ENCODE measurements around the gene YWHAG.
"Not testable (repeated sequence)": the region's sequence is repeated elsewhere in the genome, so short reads cannot be mapped to it uniquely, and the experiment has no call there.

YWHAG gene

GRCh38 chr7:76292911-76293310 lies 65.9 kb downstream of the YWHAG start:
- H3K9ac ChIP-seq (ENCODE audit: low read length); DNase-seq; H3K79me2 ChIP-seq (ENCODE audit: control insufficient read depth, insufficient read depth, low read length, poor library complexity); H3K4me2 ChIP-seq (ENCODE audit: low read length); H3K23ac ChIP-seq (ENCODE audit: low read length); H3K36me3 ChIP-seq (ENCODE audit: control insufficient read depth in 1 of 2, insufficient read depth in 2 of 2, low read length in 2 of 2); H3K27me3 ChIP-seq (ENCODE audit: insufficient read depth, low read length); H3K4me3 ChIP-seq (ENCODE audit: low read depth, low read length); H4K12ac ChIP-seq (ENCODE audit: low read depth, low read length); H2AFZ ChIP-seq (ENCODE audit: insufficient read depth, low read length, poor library complexity); H3K9me3 ChIP-seq (ENCODE audit: insufficient read depth, low read depth, low read length): not testable (repeated sequence)
- peak overlapping the region; percentile 78 for H3K4ac ChIP-seq (ENCODE audit: low read depth, low read length)
- peaks cover 40 to 53% of the 10 kb centered on the region in 2 experiments for H3K4me1 ChIP-seq (ENCODE audit: control insufficient read depth in 1 of 2, insufficient read depth in 2 of 2, low read length in 2 of 2)
- peak overlapping the region; percentile 95 for H4K91ac ChIP-seq (ENCODE audit: low read depth, low read length)
- H3K14ac ChIP-seq (ENCODE audit: low read length): peak overlapping the region; percentile 84
- H2AK5ac ChIP-seq (ENCODE audit: low read length): peak overlapping the region; percentile 15
- H2BK12ac ChIP-seq (ENCODE audit: low read length): peak overlapping the region; percentile 98
- no CpG with 5 or more reads among the region's 5 CpGs for WGBS (ENCODE audit: extremely low coverage, insufficient coverage, insufficient read length)
- H3K79me1 ChIP-seq (ENCODE audit: low read length): peaks cover 34% of the 10 kb centered on the region
- peak overlapping the region; percentile 61 for H3K18ac ChIP-seq (ENCODE audit: low read length)
- H4K8ac ChIP-seq (ENCODE audit: low read depth, low read length): peak overlapping the region; percentile 76
- peak overlapping the region; percentile 94 for H2BK120ac ChIP-seq (ENCODE audit: insufficient read depth, low read length, poor library complexity)
- H2BK5ac ChIP-seq (ENCODE audit: low read depth, low read length, poor library complexity): peak overlapping the region; percentile 89
- H3K27ac ChIP-seq (ENCODE audit: low read depth, low read length): peak overlapping the region; percentile 77

DNA sequence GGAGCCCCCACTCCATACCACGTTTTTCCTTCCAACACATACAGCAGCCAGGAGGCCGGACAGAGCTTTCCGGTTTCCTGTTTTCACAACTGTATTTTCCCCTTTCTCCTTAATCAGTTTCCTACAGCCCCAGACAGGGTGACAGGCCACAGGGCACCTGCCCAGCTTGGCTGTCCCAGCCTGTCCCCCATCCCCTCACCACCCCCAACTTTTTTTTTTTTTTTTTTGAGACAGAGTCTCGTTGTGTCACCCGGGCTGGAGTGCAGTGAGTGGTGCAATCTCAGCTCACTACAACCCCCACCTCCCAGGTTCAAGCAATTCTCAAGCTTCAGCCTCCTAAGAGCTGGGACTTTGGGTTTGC lies 66.6 kb downstream of the YWHAG start:
- Histone ChIP-seq H3K9me3 (ENCODE audit: insufficient read depth, low read depth, low read length) (no peaks in the 10 kb centered on the region), H4K8ac (ENCODE audit: low read depth, low read length) (peak overlapping the region; percentile 86), H2AFZ (ENCODE audit: insufficient read depth, low read length, poor library complexity) (peak overlapping the region; percentile 40), H4K12ac (ENCODE audit: low read depth, low read length) (peak overlapping the region; percentile 19), H4K91ac (ENCODE audit: low read depth, low read length) (peak overlapping the region; percentile 91), H3K27me3 (ENCODE audit: insufficient read depth, low read length) (no peaks in the 10 kb centered on the region), H2BK120ac (ENCODE audit: insufficient read depth, low read length, poor library complexity) (peak overlapping the region; percentile 96), H3K4me2 (ENCODE audit: low read length) (peak overlapping the region; percentile 72), H3K14ac (ENCODE audit: low read length) (peak overlapping the region; percentile 70), H3K18ac (ENCODE audit: low read length) (peak overlapping the region; percentile 58), H3K79me1 (ENCODE audit: low read length) (peaks cover 34% of the 10 kb centered on the region), H2BK5ac (ENCODE audit: low read depth, low read length, poor library complexity) (peak overlapping the region; percentile 93), H3K23ac (ENCODE audit: low read length) (no peak overlapping the region), H3K4ac (ENCODE audit: low read depth, low read length) (peak overlapping the region; percentile 31), H3K4me1 (ENCODE audit: control insufficient read depth in 1 of 2, insufficient read depth in 2 of 2, low read length in 2 of 2) (peaks cover 34 to 46% of the 10 kb centered on the region in 2 experiments), H2BK12ac (ENCODE audit: low read length) (peak overlapping the region; percentile 83), H2AK5ac (ENCODE audit: low read length) (no peak overlapping the region), H3K9ac (ENCODE audit: low read length) (no peak overlapping the region), H3K36me3 (ENCODE audit: control insufficient read depth in 1 of 2, insufficient read depth in 2 of 2, low read length in 2 of 2) (no peaks in the 10 kb centered on the region), H3K4me3 (ENCODE audit: low read depth, low read length) (no peak overlapping the region), H3K79me2 (ENCODE audit: control insufficient read depth, insufficient read depth, low read length, poor library complexity) (peaks cover 5% of the 10 kb centered on the region), H3K27ac (ENCODE audit: low read depth, low read length) (peak overlapping the region; percentile 95)
- peak; percentile 48 to 63 for DNase-seq
- no CpG with 5 or more reads among the region's 5 CpGs for WGBS (ENCODE audit: extremely low coverage, insufficient coverage, insufficient read length)

GRCh38 chr7:76291351-76292212 lies 67.2 kb downstream of the YWHAG start:
- no peak overlapping the region for H3K4me3 ChIP-seq (ENCODE audit: low read depth, low read length)
- WGBS (ENCODE audit: extremely low coverage, insufficient coverage, insufficient read length): no CpG with 5 or more reads among the region's 30 CpGs
- peak overlapping the region; percentile 90 for H4K12ac ChIP-seq (ENCODE audit: low read depth, low read length)
- peak overlapping the region; percentile 98 for H2BK120ac ChIP-seq (ENCODE audit: insufficient read depth, low read length, poor library complexity)
- no peaks in the 10 kb centered on the region for H3K36me3 ChIP-seq (ENCODE audit: control insufficient read depth in 1 of 2, insufficient read depth in 2 of 2, low read length in 2 of 2)
- DNase-seq: peak; percentile 98 to 99
- H3K9ac ChIP-seq (ENCODE audit: low read length): peak overlapping the region; percentile 23
- peak overlapping the region; percentile 95 for H2BK5ac ChIP-seq (ENCODE audit: low read depth, low read length, poor library complexity)
- H2BK12ac ChIP-seq (ENCODE audit: low read length): peak overlapping the region; percentile 100
- H3K9me3 ChIP-seq (ENCODE audit: insufficient read depth, low read depth, low read length): no peaks in the 10 kb centered on the region
- H3K79me1 ChIP-seq (ENCODE audit: low read length): peaks cover 31% of the 10 kb centered on the region
- no peaks in the 10 kb centered on the region for H3K27me3 ChIP-seq (ENCODE audit: insufficient read depth, low read length)
- H3K14ac ChIP-seq (ENCODE audit: low read length): peak overlapping the region; percentile 99
- peaks cover 5% of the 10 kb centered on the region for H3K79me2 ChIP-seq (ENCODE audit: control insufficient read depth, insufficient read depth, low read length, poor library complexity)
- H3K23ac ChIP-seq (ENCODE audit: low read length): no peak overlapping the region
- H3K4me1 ChIP-seq (ENCODE audit: control insufficient read depth in 1 of 2, insufficient read depth in 2 of 2, low read length in 2 of 2): peaks cover 31 to 41% of the 10 kb centered on the region in 2 experiments
- H3K27ac ChIP-seq (ENCODE audit: low read depth, low read length): peak overlapping the region; percentile 95
- peak overlapping the region; percentile 72 for H3K4me2 ChIP-seq (ENCODE audit: low read length)
- peak overlapping the region; percentile 97 for H3K18ac ChIP-seq (ENCODE audit: low read length)
- H4K8ac ChIP-seq (ENCODE audit: low read depth, low read length): peak overlapping the region; percentile 95
- peak overlapping the region; percentile 99 for H2AK5ac ChIP-seq (ENCODE audit: low read length)
- peak overlapping the region; percentile 95 for H3K4ac ChIP-seq (ENCODE audit: low read depth, low read length)
- H4K91ac ChIP-seq (ENCODE audit: low read depth, low read length): peak overlapping the region; percentile 99
- peak overlapping the region; percentile 64 for H2AFZ ChIP-seq (ENCODE audit: insufficient read depth, low read length, poor library complexity)

DNA sequence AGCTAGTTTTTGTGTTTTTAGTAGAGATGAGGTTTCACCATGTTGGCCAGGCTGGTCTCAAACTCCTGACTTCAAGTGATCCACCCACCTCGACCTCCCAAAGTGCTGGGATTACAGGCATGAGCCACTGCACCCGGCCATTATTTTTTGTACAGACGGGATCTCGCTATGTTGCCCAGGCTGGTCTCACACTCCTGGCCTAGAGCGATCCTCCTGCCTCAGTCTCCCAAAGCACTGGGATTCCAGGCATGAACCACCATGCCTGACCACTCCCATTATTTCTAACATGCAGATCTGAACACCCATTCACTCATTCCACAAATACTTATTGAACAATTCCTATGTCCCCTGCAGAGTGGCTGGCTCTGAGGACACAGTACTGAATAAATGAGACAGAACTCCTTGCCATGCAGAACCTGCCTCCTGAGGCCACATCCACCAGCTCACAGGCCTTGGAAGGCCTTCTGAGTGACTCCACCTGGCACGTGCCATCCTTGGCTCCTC lies 67.9 kb downstream of the YWHAG start:
- Histone ChIP-seq H4K8ac (ENCODE audit: low read depth, low read length) (peak overlapping the region; percentile 95), H2BK12ac (ENCODE audit: low read length) (peak overlapping the region; percentile 100), H4K12ac (ENCODE audit: low read depth, low read length) (peak overlapping the region; percentile 90), H3K4me2 (ENCODE audit: low read length) (peak overlapping the region; percentile 9), H3K27ac (ENCODE audit: low read depth, low read length) (peak overlapping the region; percentile 93), H3K4me1 (ENCODE audit: control insufficient read depth in 1 of 2, insufficient read depth in 2 of 2, low read length in 2 of 2) (peaks cover 31 to 41% of the 10 kb centered on the region in 2 experiments), H3K4ac (ENCODE audit: low read depth, low read length) (peak overlapping the region; percentile 95), H3K14ac (ENCODE audit: low read length) (peak overlapping the region; percentile 99), H4K91ac (ENCODE audit: low read depth, low read length) (peak overlapping the region; percentile 99), H2BK5ac (ENCODE audit: low read depth, low read length, poor library complexity) (peak overlapping the region; percentile 95), H2AK5ac (ENCODE audit: low read length) (peak overlapping the region; percentile 99), H2AFZ (ENCODE audit: insufficient read depth, low read length, poor library complexity) (peak overlapping the region; percentile 64), H3K79me1 (ENCODE audit: low read length) (peaks cover 31% of the 10 kb centered on the region), H2BK120ac (ENCODE audit: insufficient read depth, low read length, poor library complexity) (peak overlapping the region; percentile 98), H3K9ac (ENCODE audit: low read length) (peak overlapping the region; percentile 23), H3K18ac (ENCODE audit: low read length) (peak overlapping the region; percentile 97)
- H3K4me3 ChIP-seq (ENCODE audit: low read depth, low read length); H3K23ac ChIP-seq (ENCODE audit: low read length); H3K27me3 ChIP-seq (ENCODE audit: insufficient read depth, low read length); H3K79me2 ChIP-seq (ENCODE audit: control insufficient read depth, insufficient read depth, low read length, poor library complexity); H3K36me3 ChIP-seq (ENCODE audit: control insufficient read depth in 1 of 2, insufficient read depth in 2 of 2, low read length in 2 of 2); H3K9me3 ChIP-seq (ENCODE audit: insufficient read depth, low read depth, low read length): not testable (repeated sequence)
- peak; percentile 39 to 61 for DNase-seq
- WGBS (ENCODE audit: extremely low coverage, insufficient coverage, insufficient read length): no CpG with 5 or more reads among the region's 6 CpGs

Data from trophoblast cell (in vitro differentiated cells and primary cell).